ENCODE measurements around the gene ACIN1. TPM values are rescaled to one million over a fixed set of nuclear protein-coding genes. Genes with fewer than 3 reads are reported as not detected.

ACIN1 gene
- total RNA-seq, 2 experiments from 2014 or later, result 282 to 288 TPM

GRCh38 chr14:23071244-23071920 lies 23.6 kb downstream of the ACIN1 start:
- H3K36me3 ChIP-seq (ENCODE audit: insufficient read depth, low read length), result peaks cover 69% of the 10 kb centered on the region
- peak overlapping the region; percentile 67 for H3K4me3 ChIP-seq (ENCODE audit: low read length)
- Mint-ChIP-seq H3K27ac (peak overlapping the region; percentile 84), H3K27me3 (no peaks in the 10 kb centered on the region), H3K4me1 (ENCODE audit: low read depth) (peaks cover 43% of the 10 kb centered on the region), H3K36me3 (ENCODE audit: low read depth) (peaks cover 66% of the 10 kb centered on the region), H3K4me3 (peak overlapping the region; percentile 93), H3K9me3 (no peaks in the 10 kb centered on the region)
- no peaks in the 10 kb centered on the region for H3K9me3 ChIP-seq (ENCODE audit: control insufficient read depth in 1 of 2, insufficient read depth in 1 of 2, low read length in 2 of 2)
- peaks cover 36% of the 10 kb centered on the region for H3K4me1 ChIP-seq (ENCODE audit: insufficient read depth, low read length)
- TF ChIP-seq CTCF (IDR thresholded peaks at IDR 0.05), result no peak
- ChIA-PET CTCF (interaction anchor here (1.2 to 2.2 kb wide), 5 partner anchors 13 to 85 kb away, joined by 4 to 7 read pairs (median 6); partner anchors contain the start of genes ACIN1 and C14orf119), POLR2A (interaction anchor here (0.7 to 4.5 kb wide), 9 partner anchors 9 to 501 kb away, joined by 3 to 35 read pairs (median 5); partner anchors contain the start of genes ACIN1, C14orf119, HOMEZ and MRPL52)
- H3K27ac ChIP-seq (ENCODE audit: low read depth in 1 of 2, low read length in 2 of 2), result peak overlapping the region; percentile 66 to 70
- ATAC-seq (ENCODE audit: poor library complexity) (peak; percentile 94), DNase-seq (peak; percentile 63 to 91 (median 73))
- intact Hi-C loops (cut with DNase I, micrococcal nuclease), result loop anchor here (2.0 to 5.0 kb wide), 3 partner anchors 23 to 111 kb away; partner anchors contain the start of genes ACIN1 (in 1 of the 2), C14orf119 (in 1 of the 2) and SLC7A8 (in 1 of the 2)
- no peaks in the 10 kb centered on the region for H3K27me3 ChIP-seq (ENCODE audit: control insufficient read depth in 1 of 2, insufficient read depth in 2 of 2, low read length in 2 of 2)

GRCh38 chr14:23070262-23071129 lies 24.4 kb downstream of the ACIN1 start:
- DNase-seq (no peak), ATAC-seq (ENCODE audit: poor library complexity) (no peak)
- CTCF ChIA-PET, result interaction anchor here (1.0 to 2.2 kb wide), 4 partner anchors 13 to 500 kb away, joined by 4 to 7 read pairs (median 6); no protein-coding TSS in a partner anchor
- no peaks in the 10 kb centered on the region for H3K27me3 Mint-ChIP-seq
- peak overlapping the region; percentile 84 for H3K27ac Mint-ChIP-seq
- no peaks in the 10 kb centered on the region for H3K9me3 ChIP-seq (ENCODE audit: control insufficient read depth in 1 of 2, insufficient read depth in 1 of 2, low read length in 2 of 2)
- peak overlapping the region; percentile 66 to 70 for H3K27ac ChIP-seq (ENCODE audit: low read depth in 1 of 2, low read length in 2 of 2)
- H3K4me1 Mint-ChIP-seq (ENCODE audit: low read depth), result peaks cover 49% of the 10 kb centered on the region
- no peaks in the 10 kb centered on the region for H3K9me3 Mint-ChIP-seq
- H3K4me3 Mint-ChIP-seq, result peak overlapping the region; percentile 93
- H3K36me3 ChIP-seq (ENCODE audit: insufficient read depth, low read length), result peaks cover 69% of the 10 kb centered on the region
- H3K36me3 Mint-ChIP-seq (ENCODE audit: low read depth), result peaks cover 66% of the 10 kb centered on the region
- H3K4me1 ChIP-seq (ENCODE audit: insufficient read depth, low read length), result peaks cover 36% of the 10 kb centered on the region
- H3K4me3 ChIP-seq (ENCODE audit: low read length), result peak overlapping the region; percentile 67
- POLR2A ChIA-PET, result interaction anchor here (1.3 to 4.5 kb wide), 5 partner anchors 9 to 501 kb away, joined by 3 to 35 read pairs (median 4); partner anchors contain the start of genes ACIN1, C14orf119 and PABPN1
- intact Hi-C loops (cut with DNase I, micrococcal nuclease), result loop anchor here (2.0 to 5.0 kb wide), 3 partner anchors 24 to 112 kb away; partner anchors contain the start of genes ACIN1 (in 1 of the 2), C14orf119 (in 1 of the 2) and SLC7A8 (in 1 of the 2)
- H3K27me3 ChIP-seq (ENCODE audit: control insufficient read depth in 1 of 2, insufficient read depth in 2 of 2, low read length in 2 of 2), result no peaks in the 10 kb centered on the region
- no peak for TF ChIP-seq CTCF (IDR thresholded peaks at IDR 0.05)

GRCh38 chr14:23069413-23069806 lies 25.5 kb downstream of the ACIN1 start:
- POLR2A ChIA-PET, result interaction anchor here (1.0 to 4.5 kb wide), 9 partner anchors 11 to 311 kb away, joined by 3 to 35 read pairs (median 5); partner anchors contain the start of genes ACIN1, C14orf119, CDH24 and PABPN1
- H3K9me3 Mint-ChIP-seq, result no peaks in the 10 kb centered on the region
- ATAC-seq (ENCODE audit: poor library complexity) (no peak), DNase-seq (peak in 1 of 14 experiments; percentile 32)
- no peaks in the 10 kb centered on the region for H3K27me3 Mint-ChIP-seq
- no peak overlapping the region for H3K27ac ChIP-seq (ENCODE audit: low read depth in 1 of 2, low read length in 2 of 2)
- no peaks in the 10 kb centered on the region for H3K27me3 ChIP-seq (ENCODE audit: control insufficient read depth in 1 of 2, insufficient read depth in 2 of 2, low read length in 2 of 2)
- peaks cover 49% of the 10 kb centered on the region for H3K4me1 Mint-ChIP-seq (ENCODE audit: low read depth)
- no peak for TF ChIP-seq CTCF (IDR thresholded peaks at IDR 0.05)
- intact Hi-C loops (cut with DNase I, micrococcal nuclease), result loop anchor here in 1 of 2 experiments (1.0 kb wide), 2 partner anchors 40 to 118 kb away; no protein-coding TSS in a partner anchor
- peaks cover 36% of the 10 kb centered on the region for H3K4me1 ChIP-seq (ENCODE audit: insufficient read depth, low read length)
- peak overlapping the region; percentile 78 for H3K4me3 Mint-ChIP-seq
- H3K36me3 Mint-ChIP-seq (ENCODE audit: low read depth), result peaks cover 66% of the 10 kb centered on the region
- H3K9me3 ChIP-seq (ENCODE audit: control insufficient read depth in 1 of 2, insufficient read depth in 1 of 2, low read length in 2 of 2), result no peaks in the 10 kb centered on the region
- CTCF ChIA-PET, result interaction anchor here (0.6 to 2.0 kb wide), 47 partner anchors 8 to 503 kb away, joined by 3 to 27 read pairs (median 4); partner anchors contain the start of genes ACIN1, AJUBA, C14orf119 and HAUS4
- H3K36me3 ChIP-seq (ENCODE audit: insufficient read depth, low read length), result peaks cover 69% of the 10 kb centered on the region
- no peak overlapping the region for H3K4me3 ChIP-seq (ENCODE audit: low read length)
- H3K27ac Mint-ChIP-seq, result no peak overlapping the region
